ENCODE data around the gene MBLAC1.
A peak's percentile ranks its signal among the peaks of the same experiment; 100 is the strongest.
"Not testable (repeated sequence)": the region's sequence is repeated elsewhere in the genome, so short reads cannot be mapped to it uniquely, and the experiment has no call there.

MBLAC1 gene

DNA sequence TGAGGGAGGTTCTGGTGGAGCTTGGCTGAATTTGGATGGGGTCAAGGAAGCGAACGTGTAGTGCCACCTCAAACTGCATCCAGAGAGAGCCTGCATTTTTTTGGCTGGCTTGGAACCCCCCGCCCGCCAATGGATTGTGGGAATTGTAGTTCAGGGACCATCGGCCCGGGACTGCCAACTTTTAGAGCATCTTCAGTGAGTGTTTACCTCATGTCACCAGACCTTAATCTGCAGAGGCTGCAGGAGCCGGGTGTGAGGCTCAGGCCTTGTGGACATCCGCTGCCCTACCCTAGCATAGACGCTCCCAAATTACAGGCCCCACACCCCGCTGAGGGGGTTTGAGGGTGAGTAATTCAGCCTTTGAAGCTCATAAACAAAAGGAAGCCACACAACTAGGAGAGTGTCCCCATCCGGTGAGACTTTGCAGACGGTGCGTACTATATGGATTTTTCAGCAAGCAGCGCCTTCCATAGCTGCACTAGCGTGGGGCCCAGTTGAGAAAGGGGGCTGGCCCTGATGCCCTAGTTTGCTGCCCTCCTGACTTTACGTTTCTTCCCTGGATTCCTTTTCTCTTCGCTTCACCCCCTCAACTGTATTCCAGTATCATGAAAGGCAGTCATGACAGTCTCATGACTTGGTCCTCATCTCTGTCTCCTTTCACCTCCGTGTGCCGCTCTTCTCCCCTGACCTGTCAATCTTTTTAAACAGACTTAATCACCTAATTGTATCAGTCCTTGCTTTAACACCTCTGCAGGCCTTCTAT lies 6.6 kb upstream of the MBLAC1 start:
- DNase-seq (ENCODE audit: extremely low spot score, insufficient read length, low read depth), result peak; percentile 42

DNA sequence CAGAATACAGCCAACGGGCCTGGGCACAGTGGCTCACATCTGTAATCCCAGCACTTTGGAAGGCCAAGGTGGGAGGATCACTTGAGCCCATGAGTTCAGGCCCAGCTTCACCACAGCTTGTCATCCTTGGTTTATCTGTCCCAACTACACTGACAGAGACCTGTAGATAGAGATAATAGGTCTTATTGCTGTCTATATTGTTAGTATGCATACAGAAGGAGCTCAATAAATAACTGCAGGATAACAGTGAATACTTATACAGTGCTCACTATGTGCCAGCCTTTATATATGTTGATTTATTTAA lies 6.1 kb upstream of the MBLAC1 start:
- DNase-seq (ENCODE audit: extremely low spot score, insufficient read length, low read depth) (no peak), FAIRE-seq (no peak)

More for the DNA sequence above, 6.6 kb upstream of the MBLAC1 start:
- peak; percentile 46 for FAIRE-seq

DNA sequence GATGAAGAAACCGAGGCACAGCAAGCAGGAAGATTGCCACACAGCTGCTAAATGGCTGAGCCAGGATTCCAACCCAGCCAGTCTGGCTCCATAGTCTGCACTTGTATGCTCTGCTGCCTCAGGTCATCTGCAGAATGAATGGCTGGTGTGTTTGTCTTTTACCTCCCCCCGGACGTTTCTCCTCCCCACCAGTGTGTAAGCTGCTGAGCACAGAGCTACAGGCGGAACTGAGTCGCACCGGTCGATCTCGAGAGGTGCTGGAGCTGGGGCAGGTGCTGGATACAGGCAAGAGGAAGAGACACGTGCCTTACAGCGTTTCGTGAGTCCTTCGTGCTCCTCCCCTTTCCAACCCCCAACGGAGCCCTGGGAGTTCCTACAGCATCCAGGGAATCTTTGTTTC lies 4.7 kb upstream of the MBLAC1 start:
- no peak for DNase-seq (ENCODE audit: extremely low spot score, insufficient read length, low read depth)
- no peak for FAIRE-seq

DNA sequence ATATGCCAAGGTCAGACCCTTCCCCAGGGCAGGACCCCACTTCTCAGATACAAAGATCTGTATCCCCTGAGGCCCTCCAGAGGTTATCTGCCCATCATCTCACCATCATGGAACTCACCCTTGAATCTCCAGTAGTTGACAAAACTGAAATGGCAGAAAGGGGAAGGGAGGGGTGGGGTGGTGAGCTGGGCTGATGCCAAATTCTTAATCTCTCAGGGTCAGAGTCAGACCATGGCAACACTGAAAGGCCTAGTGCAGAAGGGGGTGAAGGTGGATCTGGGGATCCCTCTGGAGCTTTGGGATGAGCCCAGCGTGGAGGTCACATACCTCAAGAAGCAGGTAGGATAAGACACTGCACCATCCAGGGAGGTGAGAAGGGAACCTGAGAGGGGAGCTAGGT lies 4.2 kb upstream of the MBLAC1 start:
- no peak for FAIRE-seq

DNA sequence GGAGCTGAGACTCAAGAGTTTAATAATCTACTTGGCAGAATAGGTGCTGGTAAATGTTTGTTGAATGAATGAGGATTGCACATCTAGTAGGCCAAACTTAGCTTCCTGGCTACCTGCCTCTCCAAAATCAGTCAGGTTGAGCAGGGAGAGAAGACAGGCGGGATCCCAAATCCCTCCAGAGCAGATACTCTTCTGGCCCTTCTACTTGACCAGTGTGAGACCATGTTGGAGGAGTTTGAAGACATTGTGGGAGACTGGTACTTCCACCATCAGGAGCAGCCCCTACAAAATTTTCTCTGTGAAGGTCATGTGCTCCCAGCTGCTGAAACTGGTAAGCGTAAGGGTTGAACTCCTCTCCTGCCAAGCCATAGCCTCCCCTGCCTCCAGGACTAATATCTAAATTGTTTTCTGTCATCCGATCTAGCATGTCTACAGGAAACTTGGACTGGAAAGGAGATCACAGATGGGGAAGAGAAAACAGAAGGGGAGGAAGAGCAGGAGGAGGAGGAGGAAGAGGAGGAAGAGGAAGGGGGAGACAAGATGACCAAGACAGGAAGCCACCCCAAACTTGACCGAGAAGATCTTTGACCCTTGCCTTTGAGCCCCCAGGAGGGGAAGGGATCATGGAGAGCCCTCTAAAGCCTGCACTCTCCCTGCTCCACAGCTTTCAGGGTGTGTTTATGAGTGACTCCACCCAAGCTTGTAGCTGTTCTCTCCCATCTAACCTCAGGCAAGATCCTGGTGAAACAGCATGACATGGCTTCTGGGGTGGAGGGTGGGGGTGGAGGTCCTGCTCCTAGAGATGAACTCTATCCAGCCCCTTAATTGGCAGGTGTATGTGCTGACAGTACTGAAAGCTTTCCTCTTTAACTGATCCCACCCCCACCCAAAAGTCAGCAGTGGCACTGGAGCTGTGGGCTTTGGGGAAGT lies 2.2 kb upstream of the MBLAC1 start:
- FAIRE-seq (no peak), DNase-seq (ENCODE audit: extremely low spot score, insufficient read length, low read depth) (no peak)

More for the DNA sequence above, 4.2 kb upstream of the MBLAC1 start:
- DNase-seq (ENCODE audit: extremely low spot score, insufficient read length, low read depth), result no peak

DNA sequence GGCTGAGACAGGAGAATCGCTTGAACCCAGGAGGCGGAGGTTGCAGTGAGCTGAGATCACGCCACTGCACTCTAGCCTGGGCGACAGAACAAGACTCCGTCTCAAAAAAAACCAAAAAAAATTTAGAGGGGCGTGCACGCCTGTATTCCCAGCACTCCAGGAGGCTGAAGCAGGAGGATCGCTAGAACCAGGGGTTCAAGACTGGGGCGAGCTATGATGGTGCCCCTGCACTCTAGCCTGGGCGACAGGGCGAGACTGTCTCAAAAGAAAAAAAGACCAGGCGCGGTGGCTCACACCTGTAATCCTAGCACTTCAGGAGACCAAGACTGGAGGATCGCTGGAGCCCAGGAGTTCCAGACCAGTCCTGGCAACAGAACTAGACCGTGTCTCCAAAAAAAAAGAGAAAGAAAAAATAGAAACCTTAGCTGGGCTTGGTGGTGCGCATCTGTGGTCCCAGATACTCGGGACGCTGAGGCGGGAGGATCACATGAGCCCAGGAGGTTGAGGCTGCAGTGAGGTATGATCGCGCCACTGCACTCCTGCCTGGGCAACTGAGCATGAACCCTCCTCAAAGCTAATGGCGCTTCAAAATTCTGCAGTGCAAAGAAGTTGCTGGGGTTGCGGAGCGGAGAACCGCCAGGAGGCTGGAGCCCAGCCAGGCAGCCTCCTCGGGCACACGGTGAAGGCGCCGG lies 382 bp upstream of the MBLAC1 start:
- DNase-seq (ENCODE audit: extremely low spot score, insufficient read length, low read depth), result no peak
- FAIRE-seq, result peak; percentile 38

DNA sequence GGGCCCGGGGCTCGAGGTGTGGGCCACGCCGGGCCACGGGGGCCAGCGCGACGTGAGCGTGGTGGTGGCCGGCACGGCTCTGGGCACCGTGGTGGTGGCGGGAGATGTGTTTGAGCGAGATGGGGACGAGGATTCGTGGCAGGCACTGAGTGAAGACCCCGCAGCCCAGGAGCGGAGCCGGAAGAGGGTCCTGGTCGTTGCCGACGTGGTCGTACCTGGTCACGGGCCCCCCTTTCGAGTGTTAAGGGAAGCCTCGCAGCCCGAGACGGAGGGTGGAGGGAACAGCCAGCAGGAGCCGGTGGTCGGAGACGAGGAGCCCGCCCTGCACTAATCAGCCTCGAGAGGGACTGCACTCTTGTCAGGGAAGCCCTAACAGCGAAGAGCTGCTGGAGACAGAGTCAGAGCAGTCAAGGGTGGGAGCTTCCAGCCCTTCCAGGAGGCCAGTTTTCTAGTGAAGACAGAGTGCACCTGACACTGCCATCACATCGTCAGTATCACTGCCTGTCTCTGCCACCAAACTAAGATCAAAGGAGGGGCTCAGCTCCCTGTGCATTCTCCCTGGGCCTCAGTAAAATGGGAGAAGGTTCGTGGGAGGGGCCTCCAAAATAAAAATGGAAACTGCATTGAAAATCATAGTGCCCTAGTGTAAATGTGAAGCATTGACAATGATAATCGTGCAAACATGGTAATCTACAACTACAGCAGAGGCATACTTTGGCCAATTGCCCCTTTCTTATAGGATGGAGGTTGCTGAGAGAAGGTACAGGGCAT lies 1.3 kb downstream of the MBLAC1 start:
- FAIRE-seq (no peak), DNase-seq (ENCODE audit: extremely low spot score, insufficient read length, low read depth) (no peak)

DNA sequence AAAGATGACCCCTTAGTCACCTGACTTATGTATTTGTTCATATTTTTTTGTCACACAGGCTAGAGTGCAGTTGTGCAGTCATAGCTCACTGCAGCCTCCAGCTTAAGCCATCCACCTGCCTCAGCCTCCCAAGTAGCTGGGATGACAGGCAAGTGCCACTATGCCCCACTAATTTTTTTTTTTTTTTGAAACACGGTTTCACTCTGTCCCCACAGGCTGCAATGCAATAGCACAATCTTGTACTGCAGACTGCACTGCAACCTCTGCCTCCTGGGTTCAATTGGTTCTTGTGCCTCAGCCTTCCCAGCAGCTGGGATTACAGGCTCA lies 1.8 kb downstream of the MBLAC1 start:
- no peak for DNase-seq (ENCODE audit: extremely low spot score, insufficient read length, low read depth)
- FAIRE-seq, result no peak

DNA sequence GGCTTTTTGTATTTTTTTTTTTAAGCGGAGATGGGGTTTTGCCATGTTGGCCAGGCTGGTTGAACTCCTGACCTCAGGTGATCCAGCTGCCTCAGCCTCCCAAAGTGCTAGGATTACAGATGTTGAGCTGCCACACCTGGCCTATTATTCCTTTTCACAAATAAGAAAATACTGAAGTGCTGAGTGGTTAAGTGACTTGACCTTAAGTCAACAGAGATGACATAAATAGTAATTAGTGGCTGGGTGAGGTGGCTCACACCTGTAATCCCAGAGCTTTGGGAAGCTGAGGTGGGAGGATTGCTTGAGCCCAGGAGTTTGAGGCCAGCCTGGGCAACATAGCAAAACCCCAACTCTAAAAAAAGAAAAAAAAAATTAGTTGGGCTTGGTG lies 3.4 kb downstream of the MBLAC1 start:
- DNase-seq (ENCODE audit: extremely low spot score, insufficient read length, low read depth); FAIRE-seq: not testable (repeated sequence)

DNA sequence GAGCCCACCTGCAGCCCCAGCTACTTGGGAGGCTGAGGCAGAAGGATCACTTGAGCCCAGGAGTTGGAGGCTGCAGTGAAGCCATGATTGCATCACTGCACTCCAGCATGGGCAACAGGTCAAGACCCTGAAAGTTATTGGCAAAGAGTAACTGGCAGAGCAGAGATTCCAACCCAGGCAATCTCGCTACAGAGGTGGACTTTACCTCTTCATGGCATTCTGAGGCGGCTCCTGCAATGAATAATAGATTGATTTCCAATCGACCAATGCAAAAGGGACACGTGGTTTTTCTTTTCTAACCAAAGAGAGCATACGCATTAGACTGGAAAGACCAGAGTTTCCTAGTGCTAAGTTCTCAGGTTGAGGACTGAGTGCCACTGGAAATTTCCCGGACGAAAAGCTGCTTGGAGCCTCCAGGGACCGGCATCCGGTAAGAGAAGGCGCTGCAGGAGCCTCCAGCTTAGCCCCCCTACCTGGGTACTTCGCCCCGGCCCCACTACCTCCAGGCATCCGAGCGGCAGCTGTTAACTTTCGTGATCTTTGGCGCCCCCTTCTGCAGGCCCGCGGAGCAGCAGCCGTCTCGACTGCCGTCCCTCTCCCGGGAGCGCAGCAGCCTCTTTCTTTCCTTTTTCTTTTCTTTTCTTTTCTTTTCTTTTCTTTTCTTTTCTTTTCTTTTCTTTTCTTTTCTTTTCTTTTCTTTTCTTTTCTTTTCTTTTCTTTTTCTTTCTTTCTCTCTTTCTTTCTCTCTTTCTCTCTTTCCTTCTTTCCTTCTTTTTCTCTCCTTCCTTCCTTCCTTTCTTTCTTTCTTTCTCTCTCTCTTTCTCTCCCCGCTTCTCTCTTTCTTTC lies 4.1 kb downstream of the MBLAC1 start:
- FAIRE-seq (peak; percentile 45), DNase-seq (ENCODE audit: extremely low spot score, insufficient read length, low read depth) (no peak)

DNA sequence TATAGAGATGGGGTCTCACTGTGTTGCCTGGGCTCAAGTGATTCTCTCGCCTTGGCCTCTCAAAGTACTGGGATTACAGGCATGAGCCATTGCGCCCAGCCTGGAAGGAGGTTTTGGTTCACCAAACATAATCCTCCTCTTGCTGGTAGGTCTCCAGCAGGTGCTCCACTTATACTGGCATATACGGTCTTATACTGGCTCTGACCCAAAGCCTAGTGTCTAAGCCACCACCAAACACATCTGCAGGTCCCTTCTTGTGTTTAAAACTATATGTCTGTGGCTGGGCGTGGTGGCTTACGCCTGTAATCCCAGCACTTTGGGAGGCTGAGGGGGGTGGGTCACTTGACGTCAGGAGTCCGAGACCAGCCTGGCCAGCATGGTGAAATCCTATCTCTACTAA lies 5.4 kb downstream of the MBLAC1 start:
- no peak for DNase-seq (ENCODE audit: extremely low spot score, insufficient read length, low read depth)
- FAIRE-seq, result no peak

DNA sequence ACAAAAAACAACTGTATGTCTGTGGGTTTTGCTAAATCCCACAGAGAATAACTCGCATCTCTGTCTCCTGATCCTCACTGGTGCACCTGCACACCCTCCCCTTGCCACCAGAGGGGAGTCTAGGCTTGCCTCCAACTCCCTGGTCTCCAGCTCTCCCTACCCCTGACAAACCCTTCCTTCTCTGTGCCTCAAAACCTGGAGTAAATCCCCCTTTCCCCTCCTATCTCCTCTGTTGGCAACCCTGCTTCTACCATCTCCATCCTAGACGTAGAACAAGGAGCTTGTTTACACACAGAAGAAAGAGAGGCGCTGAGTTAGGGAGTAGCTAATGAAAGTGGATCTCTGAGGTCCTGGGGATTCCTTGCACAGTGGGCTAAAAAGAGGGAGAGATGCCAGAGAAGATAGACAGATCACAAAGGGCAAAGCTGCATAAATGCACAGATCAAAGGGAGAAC lies 6.0 kb downstream of the MBLAC1 start:
- no peak for DNase-seq (ENCODE audit: extremely low spot score, insufficient read length, low read depth)
- peak; percentile 73 for FAIRE-seq

DNA sequence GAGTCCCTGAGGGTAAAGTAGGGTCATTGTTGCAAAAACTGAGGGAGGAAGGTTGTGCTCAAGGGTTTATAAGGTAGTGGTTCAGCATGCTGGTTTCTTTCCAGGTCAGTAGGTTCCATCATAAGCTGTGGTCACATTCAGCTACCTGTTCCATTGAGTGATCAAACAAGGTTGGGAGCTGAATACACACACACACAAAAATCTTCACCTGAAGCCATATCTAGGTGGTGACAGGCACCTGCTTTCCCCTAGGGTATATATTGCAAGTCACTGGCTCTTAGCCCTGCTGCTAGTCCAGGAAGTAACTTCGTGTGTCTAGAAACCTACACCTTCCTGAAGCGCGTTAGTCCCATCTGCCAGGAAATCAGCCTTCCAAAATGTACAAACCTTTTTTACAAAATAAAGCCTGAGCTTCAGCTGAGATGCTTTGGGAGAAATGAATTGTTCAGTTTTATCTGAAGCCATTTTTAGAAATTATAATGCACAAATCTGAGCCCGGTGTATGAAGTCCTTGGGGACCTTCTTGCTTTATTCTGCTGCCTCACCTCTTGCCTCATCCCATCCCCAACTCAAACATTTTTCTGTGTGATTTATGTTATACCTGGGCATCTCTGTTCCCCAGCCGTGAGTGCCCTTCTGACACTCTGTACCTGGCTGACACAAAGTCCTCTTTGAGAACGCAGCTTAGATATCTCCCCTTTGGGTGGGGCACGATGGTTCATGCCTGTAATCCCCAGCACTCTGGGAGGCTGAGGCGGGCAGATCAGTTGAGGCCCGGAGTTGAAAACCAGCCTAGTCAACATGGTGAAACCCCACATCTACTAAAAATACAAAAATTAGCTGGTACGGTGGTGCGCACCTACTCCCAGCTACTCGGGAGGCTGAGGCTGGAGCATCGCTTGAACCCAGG lies 11.3 kb downstream of the MBLAC1 start:
- DNase-seq (ENCODE audit: extremely low spot score, insufficient read length, low read depth) (no peak), FAIRE-seq (peak; percentile 56)

DNA sequence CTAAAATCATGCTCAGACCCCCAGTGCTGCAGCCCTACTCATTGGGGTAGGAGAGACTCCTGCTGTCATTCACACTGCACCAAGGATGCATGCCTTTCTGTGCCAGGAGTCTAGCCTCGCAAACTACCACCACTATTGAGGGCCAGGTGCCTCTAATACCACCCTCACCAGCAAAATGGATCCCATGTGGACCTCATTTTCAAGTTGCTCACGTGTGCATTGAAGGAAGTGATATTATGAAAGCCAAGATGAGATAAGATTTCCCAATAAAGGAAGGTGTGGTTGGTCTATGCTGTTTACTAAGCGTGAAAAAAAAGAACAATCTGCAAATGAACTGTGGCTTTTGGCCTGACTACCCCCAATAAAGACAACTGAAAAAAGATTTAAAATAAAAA lies 14.8 kb downstream of the MBLAC1 start:
- FAIRE-seq (no peak), DNase-seq (ENCODE audit: extremely low spot score, insufficient read length, low read depth) (no peak)

DNA sequence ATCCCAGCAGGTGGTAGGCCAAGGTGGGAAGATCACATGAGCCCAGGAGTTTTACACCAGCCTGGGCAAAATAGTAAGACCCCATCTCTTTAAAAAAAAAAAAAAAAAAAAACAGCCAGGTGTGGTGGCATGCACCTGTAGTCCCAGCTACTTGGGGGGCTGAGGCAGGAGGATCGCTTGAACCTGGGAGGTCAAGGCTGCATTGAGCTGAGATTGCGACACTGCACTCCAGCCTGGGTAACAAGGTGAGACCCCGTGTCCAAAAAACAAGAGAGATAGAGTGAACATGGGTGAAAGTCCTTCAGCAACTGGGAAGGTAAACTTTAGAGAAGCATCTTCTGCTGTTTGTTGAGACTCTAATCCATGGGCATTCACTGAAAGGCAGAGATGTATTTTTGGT lies 15.7 kb downstream of the MBLAC1 start:
- DNase-seq (ENCODE audit: extremely low spot score, insufficient read length, low read depth), result no peak
- no peak for FAIRE-seq

DNA sequence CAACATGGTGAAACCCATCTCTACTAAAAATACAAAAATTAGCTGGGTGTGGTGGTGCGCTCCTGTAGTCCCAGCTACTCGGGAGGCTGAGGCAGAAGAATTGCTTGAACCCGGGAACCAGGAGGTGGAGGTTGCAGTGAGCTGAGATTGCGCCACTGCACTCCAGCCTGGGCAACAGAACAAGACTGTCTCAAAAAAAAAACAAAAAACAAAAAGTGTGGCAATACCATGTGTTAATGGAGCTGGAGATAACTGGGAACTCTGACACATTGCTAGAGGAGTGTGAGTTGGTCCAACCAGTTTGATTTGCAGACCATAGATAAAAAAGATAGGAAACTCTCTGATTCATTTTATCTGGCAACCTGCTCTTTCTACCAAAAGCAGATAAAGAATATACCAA lies 19.6 kb downstream of the MBLAC1 start:
- FAIRE-seq; DNase-seq (ENCODE audit: extremely low spot score, insufficient read length, low read depth): not testable (repeated sequence)

DNA sequence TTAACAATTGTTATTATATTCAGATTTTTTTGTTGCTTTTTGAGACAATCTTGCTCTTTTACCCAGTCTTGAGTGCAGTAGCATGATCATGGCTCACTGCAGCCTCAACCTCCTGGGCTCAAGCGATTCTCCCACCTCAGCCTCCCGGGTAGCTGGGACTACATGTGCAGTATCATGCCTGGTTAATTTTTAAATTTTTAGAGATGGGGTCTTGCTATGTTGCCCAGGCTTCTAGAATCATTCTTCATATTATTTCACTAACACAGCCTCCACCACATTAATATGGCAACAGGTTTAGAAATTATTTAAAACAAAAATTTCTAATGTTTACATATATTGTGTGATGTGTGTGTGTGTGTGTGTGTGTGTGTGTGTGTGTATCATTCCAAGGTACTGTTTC lies 20.5 kb downstream of the MBLAC1 start:
- FAIRE-seq, result no peak
- no peak for DNase-seq (ENCODE audit: extremely low spot score, insufficient read length, low read depth)

DNA sequence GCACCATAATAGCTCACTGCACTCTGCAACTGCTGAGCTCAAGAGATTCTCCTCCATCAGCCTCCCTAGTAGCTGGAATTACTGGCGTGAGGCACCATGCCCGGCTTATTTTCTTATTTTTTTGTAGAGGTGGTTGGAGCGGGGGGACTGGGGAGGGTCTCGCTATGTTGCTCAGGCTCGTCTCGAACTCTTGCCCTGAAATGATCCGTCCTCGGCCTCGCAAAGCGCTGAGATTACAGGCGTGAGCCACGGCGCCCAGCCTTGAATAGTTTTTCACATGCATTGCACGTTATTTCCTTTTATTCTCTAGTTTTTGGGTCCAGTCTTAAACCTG lies 21.4 kb downstream of the MBLAC1 start:
- FAIRE-seq (no peak), DNase-seq (ENCODE audit: extremely low spot score, insufficient read length, low read depth) (no peak)

Data from GM18507 (cell line).